Spleen (tissue), 7 donors: ENCODE data around the gene CERKL.

Experiments used
- POLR2A ChIP-seq, 3 donors: fragments of 450-650 bp; IDR thresholded peaks; one replicate each; pipeline ENCODE4 v1.5.1; 2017; ENCODE audit warnings: antibody characterized with exemption in 3 of 3, mild to moderate bottlenecking in 1 of 3
- TF ChIP-seq, protein P1 (sequence below), 11 experiments: fragments of 200-600 bp in 7 of 11; fragments of 450-650 bp in 4 of 11; sonication (generic) in 4 of 11; IDR thresholded peaks in 8 of 11; conservative IDR thresholded peaks in 3 of 11; 1 replicate in 7 of 11; 2 replicates in 4 of 11; pipeline versions ENCODE4 v1.4.0 to v1.8.0; 2016 to 2021; ENCODE audit warnings: antibody characterized with exemption in 11 of 11, inconsistent platforms in 4 of 11, mild to moderate bottlenecking in 1 of 11
- donor health status: DM: no; HTN: no; CAD: no; lungs with moderate emphysema.
- donor health status: DM: no; HTN: no; CAD: no.
- donor health status: DM: no; HTN: no; CAD: no.

GRCh38 chr2:181649436-181649979 is 7.4 kb downstream of the CERKL start:
- TF ChIP-seq, protein P1, sequence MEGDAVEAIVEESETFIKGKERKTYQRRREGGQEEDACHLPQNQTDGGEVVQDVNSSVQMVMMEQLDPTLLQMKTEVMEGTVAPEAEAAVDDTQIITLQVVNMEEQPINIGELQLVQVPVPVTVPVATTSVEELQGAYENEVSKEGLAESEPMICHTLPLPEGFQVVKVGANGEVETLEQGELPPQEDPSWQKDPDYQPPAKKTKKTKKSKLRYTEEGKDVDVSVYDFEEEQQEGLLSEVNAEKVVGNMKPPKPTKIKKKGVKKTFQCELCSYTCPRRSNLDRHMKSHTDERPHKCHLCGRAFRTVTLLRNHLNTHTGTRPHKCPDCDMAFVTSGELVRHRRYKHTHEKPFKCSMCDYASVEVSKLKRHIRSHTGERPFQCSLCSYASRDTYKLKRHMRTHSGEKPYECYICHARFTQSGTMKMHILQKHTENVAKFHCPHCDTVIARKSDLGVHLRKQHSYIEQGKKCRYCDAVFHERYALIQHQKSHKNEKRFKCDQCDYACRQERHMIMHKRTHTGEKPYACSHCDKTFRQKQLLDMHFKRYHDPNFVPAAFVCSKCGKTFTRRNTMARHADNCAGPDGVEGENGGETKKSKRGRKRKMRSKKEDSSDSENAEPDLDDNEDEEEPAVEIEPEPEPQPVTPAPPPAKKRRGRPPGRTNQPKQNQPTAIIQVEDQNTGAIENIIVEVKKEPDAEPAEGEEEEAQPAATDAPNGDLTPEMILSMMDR (IDR thresholded peaks at IDR 0.05 in 8 of 11, conservative IDR thresholded peaks at IDR 0.05 in 3 of 11), result no peak
- TF ChIP-seq POLR2A (IDR thresholded peaks at IDR 0.05), result no peak
